ENCODE data around the gene NLGN3.

The NLGN3 gene

GRCh38 chrX:71144651-71145050, at the start of gene NLGN3:
Gene NLGN3, plus strand, starts transcription at chrX:71144841. Its CDS starts 2,909 bp downstream, at chrX:71147750.
- DNase-seq: no peak

GRCh38 chrX:71095033-71095432, 49.6 kb upstream of the NLGN3 start:
- no peak for DNase-seq

DNA sequence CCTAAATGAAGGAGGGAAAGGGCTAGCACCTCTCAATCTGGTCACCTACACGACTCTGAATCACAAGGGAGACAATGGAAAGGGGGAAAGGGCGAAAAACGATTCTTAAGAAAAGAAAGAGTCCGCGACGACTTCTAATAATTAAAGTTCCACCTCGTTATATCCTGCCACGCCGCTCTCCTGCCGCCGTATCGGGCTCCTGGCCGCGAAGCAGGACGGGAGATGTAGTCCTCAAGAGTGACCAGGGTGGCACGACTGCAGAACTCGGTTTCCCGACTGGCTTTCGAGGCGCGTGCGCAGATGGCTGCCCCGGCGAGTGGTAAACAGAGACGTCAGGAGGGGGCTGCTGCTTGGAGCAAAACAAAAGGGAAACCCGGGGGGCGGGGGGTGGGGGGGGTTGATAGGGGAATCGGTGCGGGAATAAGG, 49.1 kb upstream of the NLGN3 start, which contains the start of gene FOXO4:
Gene FOXO4, plus strand, starts transcription at position 297 of the 426 bp plus-strand sequence. CDS start 678 bp downstream, outside the sequence.
- peak; percentile 83 to 87 for DNase-seq

- DNase-seq: no peak
These were observed 48.5 kb upstream of the NLGN3 start for GRCh38 chrX:71095981-71096759.

DNA sequence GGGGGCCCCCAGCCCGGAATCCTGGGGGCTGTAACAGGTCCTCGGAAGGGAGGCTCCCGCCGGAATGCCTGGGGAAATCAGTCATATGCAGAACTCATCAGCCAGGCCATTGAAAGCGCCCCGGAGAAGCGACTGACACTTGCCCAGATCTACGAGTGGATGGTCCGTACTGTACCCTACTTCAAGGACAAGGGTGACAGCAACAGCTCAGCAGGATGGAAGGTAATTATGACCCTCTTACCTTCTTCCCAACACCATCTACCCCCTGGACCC, 47.9 kb upstream of the NLGN3 start:
- DNase-seq: no peak

- peak; percentile 66 to 75 for DNase-seq
These were observed 46.3 kb upstream of the NLGN3 start for GRCh38 chrX:71098302-71098701.

DNA sequence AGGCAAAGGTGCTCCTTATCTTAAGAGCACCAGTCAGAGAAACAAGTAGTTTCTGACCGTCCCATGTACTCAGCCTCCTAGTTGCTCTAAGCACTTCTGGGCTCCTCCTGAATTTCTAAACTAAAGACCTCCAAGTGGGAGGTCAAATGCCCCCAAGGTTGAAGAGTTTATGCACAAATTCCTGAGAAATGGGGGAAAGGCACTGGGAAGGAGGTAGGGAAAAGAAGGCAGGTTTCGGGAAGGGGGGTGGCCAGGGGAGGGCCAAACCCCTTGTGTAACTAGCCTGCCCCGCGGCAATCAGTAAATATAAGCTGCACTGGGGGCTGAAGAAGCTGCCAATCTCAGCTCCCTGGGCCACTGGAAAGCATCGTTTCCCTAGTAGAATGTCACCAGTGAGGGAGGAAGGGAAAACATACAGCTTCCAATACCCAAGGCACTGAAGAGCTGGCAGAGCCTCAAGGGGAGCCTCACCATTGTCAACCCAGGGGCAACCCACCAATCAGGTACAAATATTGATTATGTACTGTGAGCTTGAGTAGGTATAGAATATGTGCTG, 45.6 kb upstream of the NLGN3 start:
- no peak for DNase-seq

- DNase-seq: no peak
These were observed 44.9 kb upstream of the NLGN3 start for GRCh38 chrX:71099736-71100135.

GRCh38 chrX:71100581-71101505, 43.8 kb upstream of the NLGN3 start:
- no peak for DNase-seq

DNA sequence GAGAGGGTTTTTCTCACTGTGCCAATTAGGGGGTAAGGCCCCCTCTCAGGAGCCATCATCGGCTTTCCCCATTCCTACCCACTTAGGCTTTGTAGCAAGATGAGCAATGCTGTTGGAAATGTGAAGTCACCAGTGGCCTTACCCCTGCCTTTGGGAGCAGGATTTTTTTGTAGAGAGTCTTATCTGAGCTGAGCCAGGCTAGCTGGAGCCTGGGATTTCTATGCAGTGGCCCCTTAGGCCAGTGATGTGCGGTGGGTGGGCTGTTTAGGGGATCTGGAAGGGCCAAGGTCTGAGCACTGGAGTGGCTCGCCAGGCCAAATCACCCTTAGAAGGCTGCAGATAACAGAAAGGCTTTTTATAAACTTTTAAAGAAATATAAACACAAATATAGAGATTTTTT, 42.3 kb upstream of the NLGN3 start:
- DNase-seq: no peak

GRCh38 chrX:71103110-71103983, 41.3 kb upstream of the NLGN3 start:
- peak; percentile 54 to 62 for DNase-seq

- no peak for DNase-seq
These were observed 39.0 kb upstream of the NLGN3 start for GRCh38 chrX:71105628-71106027.

GRCh38 chrX:71106427-71106826, 38.2 kb upstream of the NLGN3 start, which contains the start of gene CXorf65:
Gene CXorf65, minus strand, starts transcription at chrX:71106740. Its CDS starts 184 bp downstream, at chrX:71106556.
- no peak for DNase-seq

- DNase-seq: no peak
These were observed 37.4 kb upstream of the NLGN3 start for GRCh38 chrX:71107245-71107644.

DNA sequence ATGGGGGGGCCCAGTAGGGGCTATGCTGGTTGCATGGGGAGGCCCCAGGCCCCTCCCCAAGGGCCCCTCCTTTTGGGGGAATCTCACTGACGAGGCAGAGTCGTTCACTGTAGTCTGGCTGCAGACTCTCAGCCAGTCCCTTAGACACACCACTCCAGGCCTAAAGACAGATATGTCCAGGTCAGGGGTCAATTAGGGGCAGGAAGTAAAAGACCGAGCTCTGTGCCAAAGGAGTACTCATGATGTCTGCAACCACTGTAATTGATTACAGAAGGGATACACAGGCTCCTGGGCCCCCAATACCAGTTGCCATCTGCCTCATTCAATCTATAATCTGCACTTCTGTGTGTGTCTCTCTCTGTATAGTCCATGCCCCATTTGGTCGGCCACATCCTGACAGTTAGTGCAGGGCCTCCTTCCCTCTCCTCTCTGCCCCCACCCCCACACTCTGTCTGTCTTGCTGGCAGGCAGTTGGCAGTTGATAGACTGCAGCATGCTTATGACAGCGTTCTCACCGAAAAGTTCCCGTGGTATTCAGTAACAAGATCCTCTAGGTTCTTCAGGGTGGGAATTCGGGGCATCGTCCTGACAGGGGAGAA, 36.8 kb upstream of the NLGN3 start:
- peak; percentile 46 to 47 for DNase-seq

DNA sequence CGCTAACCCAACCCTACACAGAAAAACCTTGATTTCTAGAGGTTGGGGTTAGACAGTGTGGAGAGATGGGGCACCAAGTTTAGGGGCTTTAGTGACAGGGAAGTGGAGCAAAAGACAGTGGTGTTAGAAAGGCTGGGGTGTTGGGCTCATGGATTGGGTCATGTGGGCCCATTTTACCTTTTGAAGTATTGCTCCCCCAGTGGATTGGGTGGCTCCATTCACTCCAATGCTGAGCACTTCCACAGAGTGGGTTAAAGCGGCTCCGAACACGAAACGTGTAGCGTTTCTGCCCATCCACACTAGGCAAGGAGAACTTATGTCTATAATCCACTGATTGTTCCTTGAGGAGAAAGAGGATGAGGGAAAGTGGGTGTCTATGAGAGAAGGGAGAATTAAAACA, 35.6 kb upstream of the NLGN3 start:
- no peak for DNase-seq

GRCh38 chrX:71111141-71111843, 33.3 kb upstream of the NLGN3 start, which contains the start of gene IL2RG:
Gene IL2RG, minus strand, starts transcription at chrX:71111577. Its CDS starts 38 bp downstream, at chrX:71111539.
- DNase-seq: peak; percentile 62 to 74

DNA sequence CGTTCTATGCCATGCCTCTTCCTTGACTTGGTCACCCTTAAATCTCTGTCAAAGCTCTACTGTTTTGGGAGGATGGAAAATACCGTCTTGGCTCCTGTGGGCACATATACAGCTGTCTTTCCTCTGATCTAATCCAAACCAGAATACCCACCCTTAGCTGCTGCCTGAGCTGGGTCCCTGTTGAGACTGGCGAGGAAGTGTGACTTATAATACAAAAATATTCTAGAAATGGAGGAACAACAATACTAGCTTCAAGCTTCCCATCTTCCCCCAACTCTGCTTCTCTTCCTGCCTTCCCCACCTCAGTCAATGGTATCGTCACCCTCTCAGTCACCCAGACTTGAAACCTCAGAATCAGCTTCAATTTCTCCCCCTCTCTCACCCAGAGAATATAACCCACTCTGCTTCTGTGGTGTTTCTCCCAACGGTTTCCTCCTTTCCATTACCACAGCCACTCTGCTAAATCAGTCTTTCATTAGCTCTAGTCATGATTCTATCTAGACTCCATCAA, 32.7 kb upstream of the NLGN3 start:
- DNase-seq: no peak

GRCh38 chrX:71117358-71117757, 27.3 kb upstream of the NLGN3 start:
- no peak for DNase-seq

DNA sequence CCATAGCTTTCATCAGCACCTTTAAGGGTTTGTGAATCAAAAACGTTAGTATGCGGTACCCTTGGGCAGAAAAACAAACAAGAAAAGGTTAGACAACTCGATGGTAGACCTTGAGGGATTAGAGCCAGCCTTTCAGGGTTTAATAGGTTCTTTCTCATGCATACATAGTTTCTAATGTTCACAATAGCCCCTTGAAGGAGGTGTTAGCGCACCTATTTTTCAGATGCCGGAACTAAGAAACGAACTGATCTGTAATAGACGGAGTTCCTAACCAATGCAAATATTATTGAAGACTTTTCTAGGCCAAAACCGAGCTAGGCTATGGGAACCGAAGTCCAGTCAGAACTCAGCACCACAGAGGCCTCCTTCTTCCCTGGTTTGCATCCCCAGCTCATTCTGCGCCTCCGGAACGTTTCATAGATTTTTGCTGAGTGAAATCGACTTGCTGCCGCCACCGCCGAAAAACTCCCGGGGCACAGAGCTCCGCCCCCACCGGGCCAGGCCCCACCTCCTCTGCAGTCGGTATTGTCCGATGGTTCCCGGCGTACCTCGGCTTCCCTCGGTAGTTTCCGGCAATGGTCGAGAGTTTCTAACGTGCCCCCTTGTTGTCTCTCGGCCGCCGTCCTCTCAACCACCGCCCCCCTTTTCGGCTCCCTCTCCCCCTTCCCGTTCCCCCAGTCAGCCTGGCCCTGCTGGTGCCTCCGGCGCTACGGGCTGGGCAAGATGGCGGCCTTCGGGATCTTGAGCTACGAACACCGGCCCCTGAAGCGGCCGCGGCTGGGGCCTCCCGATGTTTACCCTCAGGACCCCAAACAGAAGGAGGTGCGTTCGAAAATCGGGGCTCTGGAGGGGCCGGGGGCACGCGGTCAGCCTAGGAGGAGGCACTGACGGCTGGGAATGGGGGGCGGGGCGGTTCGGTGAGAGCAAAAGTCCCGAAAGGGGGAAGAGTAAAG, 26.3 kb upstream of the NLGN3 start, which contains the start of gene MED12:
Gene MED12, plus strand, starts transcription at position 565 of the 953 bp plus-strand sequence. Its CDS starts 159 bp downstream, at position 724.
- peak; percentile 82 to 89 for DNase-seq
